ENCODE results near the gene KRT74.

- TF ChIP-seq CTCF (conservative IDR thresholded peaks at IDR 0.05; ENCODE audit: low read length), result no peak
- TF ChIP-seq EZH2phosphoT487 (IDR thresholded peaks at IDR 0.05; ENCODE audit: borderline replicate concordance, low read depth, low read length), result no peak
These were observed 16.2 kb downstream of the KRT74 start for GRCh38 chr12:52557476-52557875.
